Keratinocyte (primary cell): ENCODE results near the gene TCF7. TPM values are rescaled to one million over a fixed set of nuclear protein-coding genes. Genes with fewer than 3 reads are reported as not detected.

Experiments
- DNase-seq: peaks from one replicate; pipeline ENCODE4 v3.0.0-alpha.2; 2011; ENCODE audit warnings: low read depth, missing footprints, low spot score
- FAIRE-seq: peaks from 2 replicates; lab custom pipeline; 2011; peaks lifted over from hg19 to GRCh38; lab: Jason Lieb, UNC
- H2AFZ ChIP-seq: 2 replicates; pipeline ENCODE4 v1.6.0; 2012; ENCODE audit warnings: low read length, control low read depth, inconsistent platforms; ENCODE audit not compliant: control insufficient read depth
- H3K27ac ChIP-seq: 2 replicates; pipeline ENCODE4 v1.5.1; 2011; ENCODE audit warnings: low read length; ENCODE audit not compliant: control insufficient read depth, insufficient read depth
- H3K27me3 ChIP-seq: 3 replicates; pipeline ENCODE4 v1.6.0; 2011; ENCODE audit warnings: low read length; ENCODE audit not compliant: control insufficient read depth, insufficient read depth; ENCODE audit errors: extremely low read depth
- H3K36me3 ChIP-seq, 2 experiments: 2 replicates in 1 of 2; 3 replicates in 1 of 2; pipeline ENCODE4 v1.5.1; 2011; ENCODE audit warnings: low read length in 2 of 2, mild to moderate bottlenecking in 1 of 2; ENCODE audit not compliant: control insufficient read depth in 2 of 2, insufficient read depth in 2 of 2; ENCODE audit errors: extremely low read depth in 1 of 2
- H3K4me1 ChIP-seq: 3 replicates; pipeline ENCODE4 v1.5.1; 2011; ENCODE audit warnings: low read length; ENCODE audit not compliant: control insufficient read depth, insufficient read depth; ENCODE audit errors: extremely low read depth
- H3K4me2 ChIP-seq: 3 replicates; pipeline ENCODE4 v1.6.0; 2011; ENCODE audit warnings: low read depth, low read length; ENCODE audit not compliant: control insufficient read depth, insufficient read depth; ENCODE audit errors: extremely low read depth
- H3K4me3 ChIP-seq, 3 experiments: fragments of 200-600 bp in 1 of 3; sonication (generic) in 1 of 3; 2 replicates in 2 of 3; 3 replicates in 1 of 3; pipeline ENCODE4 v1.5.1; 2011 to 2016; ENCODE audit warnings: low read length in 3 of 3, mild to moderate bottlenecking in 3 of 3, control low read depth in 2 of 3, inconsistent platforms in 1 of 3, low read depth in 1 of 3, mixed read lengths in 1 of 3, mixed run types in 1 of 3, moderate library complexity in 1 of 3; ENCODE audit not compliant: control insufficient read depth in 2 of 3, insufficient read depth in 2 of 3; ENCODE audit errors: extremely low read depth in 1 of 3
- H3K79me2 ChIP-seq: 2 replicates; pipeline ENCODE4 v1.6.0; 2012; ENCODE audit warnings: low read length; ENCODE audit not compliant: control insufficient read depth, insufficient read depth
- H3K9ac ChIP-seq: 3 replicates; pipeline ENCODE4 v1.6.0; 2011; ENCODE audit warnings: low read length; ENCODE audit not compliant: control insufficient read depth, insufficient read depth; ENCODE audit errors: extremely low read depth
- H3K9me1 ChIP-seq: 3 replicates; pipeline ENCODE4 v1.6.0; 2011; ENCODE audit warnings: low read length; ENCODE audit not compliant: control insufficient read depth, insufficient read depth; ENCODE audit errors: extremely low read depth
- H3K9me3 ChIP-seq: 2 replicates; pipeline ENCODE4 v1.5.1; 2012; ENCODE audit warnings: low read depth, low read length; ENCODE audit not compliant: control insufficient read depth
- H4K20me1 ChIP-seq: 3 replicates; pipeline ENCODE4 v1.6.0; 2011; ENCODE audit warnings: low read length; ENCODE audit not compliant: control insufficient read depth, insufficient read depth; ENCODE audit errors: extremely low read depth
- EZH2 ChIP-seq: IDR thresholded peaks from one replicate; pipeline ENCODE4 v1.6.1; 2012; ENCODE audit warnings: inconsistent platforms, mild to moderate bottlenecking, low read length, moderate library complexity
- dilution Hi-C: fragments of 300-500 bp; cut with MboI; formaldehyde crosslinking; loops from one replicate; pipeline ENCODE4 v1.7.0; 2020; ENCODE audit warnings: low sequenced_read_pairs; ENCODE audit not compliant: extremely low pct_ligation_motif_present
- polyA plus RNA-seq, 5 experiments: library from polyadenylated mRNA; depleted of rRNA in 3 of 5; stranded (reverse) in 3 of 5; stranded (forward) in 1 of 5; unstranded in 1 of 5; fragments of >200 nt; gene quantifications; 1 replicate in 1 of 5; 2 replicates in 3 of 5; 3 replicates in 1 of 5; pipeline versions ENCODE4 v1.2.1 to v1.2.3, GENCODE V29; 2011 to 2012; ENCODE audit warnings: missing spikeins in 2 of 5, low read depth in 1 of 5, low replicate concordance in 1 of 5
- TF ChIP-seq, protein P1 (sequence below), 3 experiments: IDR thresholded peaks in 1 of 3; conservative IDR thresholded peaks in 1 of 3; optimal IDR thresholded peaks in 1 of 3; 2 replicates in 2 of 3; 3 replicates in 1 of 3; pipeline versions ENCODE3 to v1.5.1; 2011; ENCODE audit warnings: low read length in 3 of 3, mild to moderate bottlenecking in 3 of 3, moderate library complexity in 2 of 3, control low read depth in 1 of 3, inconsistent platforms in 1 of 3; ENCODE audit not compliant: insufficient read depth in 2 of 3; ENCODE audit errors: extremely low read depth in 1 of 3

The TCF7 gene
- polyA plus RNA-seq, 1 donor (not counting 4 experiments of a cell fraction or from before 2014, with no cell fraction given), result 0.84 TPM

DNA sequence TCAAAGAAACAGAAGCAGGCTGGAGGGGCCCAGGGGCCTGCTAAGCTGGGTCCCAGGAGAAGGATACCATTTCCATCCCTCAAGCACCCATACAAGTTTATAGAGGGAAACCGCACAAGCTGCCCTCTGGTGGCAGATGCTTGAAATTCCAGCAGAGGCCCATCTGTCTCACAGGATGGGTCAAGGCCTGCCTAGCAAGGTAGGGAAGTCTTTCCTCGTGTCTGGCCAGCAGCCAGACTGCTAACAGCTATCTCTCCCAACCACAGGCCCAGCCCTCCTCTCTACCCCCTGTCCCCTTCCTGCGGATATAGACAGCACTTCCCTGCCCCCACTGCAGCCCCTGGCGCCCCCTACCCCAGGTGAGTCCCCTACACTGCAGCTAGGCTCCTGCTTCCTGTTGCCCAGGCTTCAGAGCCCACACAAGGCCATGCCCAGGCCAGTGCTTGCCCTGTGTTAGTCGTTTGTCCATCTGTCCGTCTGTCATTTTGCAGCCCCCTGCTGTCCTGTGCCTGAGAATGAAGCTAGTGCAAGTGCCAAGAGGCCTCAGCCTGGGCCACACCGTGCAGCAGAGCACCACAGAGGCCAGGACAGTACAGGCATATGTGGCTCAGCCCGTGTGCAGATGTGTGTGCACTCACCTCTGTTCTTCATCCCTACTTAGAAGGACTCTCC, 26.2 kb downstream of the TCF7 start:
- Histone ChIP-seq H3K4me1 (peaks cover 24% of the 10 kb centered on the region), H3K36me3 (peaks cover 36 to 37% of the 10 kb centered on the region in 2 experiments), H3K9ac (no peak overlapping the region), H3K79me2 (peaks cover 4% of the 10 kb centered on the region), H4K20me1 (peaks cover 49% of the 10 kb centered on the region), H3K27me3 (no peaks in the 10 kb centered on the region), H3K9me3 (no peaks in the 10 kb centered on the region), H3K27ac (no peak overlapping the region), H3K4me3 (no peak overlapping the region), H3K9me1 (peaks cover 5% of the 10 kb centered on the region), H3K4me2 (no peak overlapping the region), H2AFZ (no peak overlapping the region)
- TF ChIP-seq, protein P1, sequence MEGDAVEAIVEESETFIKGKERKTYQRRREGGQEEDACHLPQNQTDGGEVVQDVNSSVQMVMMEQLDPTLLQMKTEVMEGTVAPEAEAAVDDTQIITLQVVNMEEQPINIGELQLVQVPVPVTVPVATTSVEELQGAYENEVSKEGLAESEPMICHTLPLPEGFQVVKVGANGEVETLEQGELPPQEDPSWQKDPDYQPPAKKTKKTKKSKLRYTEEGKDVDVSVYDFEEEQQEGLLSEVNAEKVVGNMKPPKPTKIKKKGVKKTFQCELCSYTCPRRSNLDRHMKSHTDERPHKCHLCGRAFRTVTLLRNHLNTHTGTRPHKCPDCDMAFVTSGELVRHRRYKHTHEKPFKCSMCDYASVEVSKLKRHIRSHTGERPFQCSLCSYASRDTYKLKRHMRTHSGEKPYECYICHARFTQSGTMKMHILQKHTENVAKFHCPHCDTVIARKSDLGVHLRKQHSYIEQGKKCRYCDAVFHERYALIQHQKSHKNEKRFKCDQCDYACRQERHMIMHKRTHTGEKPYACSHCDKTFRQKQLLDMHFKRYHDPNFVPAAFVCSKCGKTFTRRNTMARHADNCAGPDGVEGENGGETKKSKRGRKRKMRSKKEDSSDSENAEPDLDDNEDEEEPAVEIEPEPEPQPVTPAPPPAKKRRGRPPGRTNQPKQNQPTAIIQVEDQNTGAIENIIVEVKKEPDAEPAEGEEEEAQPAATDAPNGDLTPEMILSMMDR (optimal IDR thresholded peaks at IDR 0.05 in 1 of 3, IDR thresholded peaks at IDR 0.05 in 1 of 3, conservative IDR thresholded peaks at IDR 0.05 in 1 of 3; ENCODE audit: extremely low read depth in 1 of 3, insufficient read depth in 2 of 3, low read length in 3 of 3), result peak in 2 of 3 experiments; percentile 89 to 90
- TF ChIP-seq EZH2, result no peak
- dilution Hi-C loops, result no loop called here
- DNase-seq (peak; percentile 46), FAIRE-seq (peak; percentile 98)

DNA sequence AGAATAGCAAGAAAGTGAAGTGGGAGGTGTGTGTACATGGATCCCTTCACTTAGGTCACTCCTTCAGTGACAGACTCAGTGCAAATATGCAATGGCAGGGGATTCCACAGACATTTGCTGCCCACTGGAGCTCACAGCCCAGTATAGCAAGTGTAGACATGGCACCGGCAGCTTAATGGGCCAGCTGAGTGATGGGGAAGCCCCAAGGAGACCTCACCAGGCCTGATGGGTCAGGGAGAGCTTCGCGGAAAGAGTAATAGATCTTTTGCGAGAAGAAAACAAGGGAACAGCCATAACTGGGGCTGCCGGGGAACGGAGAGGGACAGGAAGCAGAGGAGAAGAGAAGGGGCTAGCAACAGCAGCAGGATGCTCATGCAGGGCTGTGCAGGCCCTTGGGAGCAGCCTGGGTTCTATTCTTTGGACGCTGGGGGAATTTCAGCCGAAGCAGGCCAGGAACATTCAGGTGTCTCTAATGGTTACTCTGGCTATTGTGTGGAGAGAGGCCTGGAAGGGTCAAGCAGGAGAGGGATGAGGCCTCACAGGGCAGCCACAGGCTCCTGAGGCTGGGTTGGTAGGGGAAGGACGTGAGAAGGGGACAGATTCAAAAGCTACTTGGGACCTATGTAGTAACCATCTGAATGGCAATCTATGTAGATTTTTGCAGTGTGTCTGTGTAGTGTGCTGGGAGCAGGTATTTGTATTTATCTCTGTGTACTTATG, 27.0 kb downstream of the TCF7 start:
- FAIRE-seq (no peak), DNase-seq (no peak)
- dilution Hi-C loops, result no loop called here
- Histone ChIP-seq H3K4me2 (no peak overlapping the region), H2AFZ (no peak overlapping the region), H4K20me1 (peaks cover 46% of the 10 kb centered on the region), H3K9ac (no peak overlapping the region), H3K36me3 (peaks cover 33% of the 10 kb centered on the region in 2 experiments), H3K9me3 (no peaks in the 10 kb centered on the region), H3K4me3 (no peak overlapping the region), H3K4me1 (peaks cover 24% of the 10 kb centered on the region), H3K9me1 (peaks cover 5% of the 10 kb centered on the region), H3K79me2 (peaks cover 4% of the 10 kb centered on the region), H3K27ac (no peak overlapping the region), H3K27me3 (no peaks in the 10 kb centered on the region)
- TF ChIP-seq, protein P1 (optimal IDR thresholded peaks at IDR 0.05 in 1 of 3, IDR thresholded peaks at IDR 0.05 in 1 of 3, conservative IDR thresholded peaks at IDR 0.05 in 1 of 3; ENCODE audit: extremely low read depth in 1 of 3, insufficient read depth in 2 of 3, low read length in 3 of 3), result peak in 1 of 3 experiments; percentile 35
- TF ChIP-seq EZH2, result no peak
